Trophoblast cell (in vitro differentiated cells and primary cell): Measurements from ENCODE around the gene ASS1.

Experiments
- DNase-seq, 2 donors: peaks; one replicate each; pipeline ENCODE4 v3.0.0-alpha.2; 2016
- H2AFZ ChIP-seq: 2 replicates; pipeline ENCODE4 v1.6.1; 2013; ENCODE audit warnings: low read length, moderate library complexity, mild to moderate bottlenecking; ENCODE audit not compliant: insufficient read depth, poor library complexity
- H2AK5ac ChIP-seq: 2 replicates; pipeline ENCODE4 v1.6.1; 2013; ENCODE audit warnings: mild to moderate bottlenecking, low read length
- H2BK120ac ChIP-seq: 2 replicates; pipeline ENCODE4 v1.6.1; 2013; ENCODE audit warnings: low read length, mild to moderate bottlenecking, moderate library complexity; ENCODE audit not compliant: insufficient read depth, poor library complexity
- H2BK12ac ChIP-seq: 2 replicates; pipeline ENCODE4 v1.6.1; 2013; ENCODE audit warnings: mild to moderate bottlenecking, low read length, moderate library complexity
- H2BK5ac ChIP-seq: 2 replicates; pipeline ENCODE4 v1.6.1; 2013; ENCODE audit warnings: low read length, low read depth, moderate library complexity, mild to moderate bottlenecking; ENCODE audit not compliant: poor library complexity
- H3K14ac ChIP-seq: 2 replicates; pipeline ENCODE4 v1.6.1; 2013; ENCODE audit warnings: mild to moderate bottlenecking, low read length
- H3K18ac ChIP-seq: 2 replicates; pipeline ENCODE4 v1.6.1; 2013; ENCODE audit warnings: mild to moderate bottlenecking, low read length
- H3K23ac ChIP-seq: 2 replicates; pipeline ENCODE4 v1.6.1; 2013; ENCODE audit warnings: low read length
- H3K27ac ChIP-seq: 2 replicates; pipeline ENCODE4 v1.5.1; 2013; ENCODE audit warnings: low read depth, mild to moderate bottlenecking, inconsistent platforms, low read length, moderate library complexity
- H3K27me3 ChIP-seq: 2 replicates; pipeline ENCODE4 v1.6.1; 2013; ENCODE audit warnings: inconsistent platforms, mild to moderate bottlenecking, low read length, moderate library complexity; ENCODE audit not compliant: insufficient read depth
- H3K36me3 ChIP-seq, 2 experiments: 1 replicate in 1 of 2; 2 replicates in 1 of 2; pipeline ENCODE4 v1.6.1; 2013; ENCODE audit warnings: low read length in 2 of 2, mild to moderate bottlenecking in 2 of 2, moderate library complexity in 1 of 2; ENCODE audit not compliant: insufficient read depth in 2 of 2, control insufficient read depth in 1 of 2
- H3K4ac ChIP-seq: 2 replicates; pipeline ENCODE4 v1.6.1; 2013; ENCODE audit warnings: low read depth, mild to moderate bottlenecking, low read length, moderate library complexity
- H3K4me1 ChIP-seq, 2 experiments: 1 replicate in 1 of 2; 2 replicates in 1 of 2; pipeline ENCODE4 v1.6.1; 2013; ENCODE audit warnings: low read length in 2 of 2, mild to moderate bottlenecking in 2 of 2, moderate library complexity in 1 of 2; ENCODE audit not compliant: insufficient read depth in 2 of 2, control insufficient read depth in 1 of 2
- H3K4me2 ChIP-seq: 2 replicates; pipeline ENCODE4 v1.6.1; 2013; ENCODE audit warnings: inconsistent platforms, mild to moderate bottlenecking, low read length, moderate library complexity
- H3K4me3 ChIP-seq: 2 replicates; pipeline ENCODE4 v1.5.1; 2013; ENCODE audit warnings: mild to moderate bottlenecking, low read depth, low read length, inconsistent platforms
- H3K79me1 ChIP-seq: one replicate; pipeline ENCODE4 v1.6.1; 2013; ENCODE audit warnings: low read length
- H3K79me2 ChIP-seq: 2 replicates; pipeline ENCODE4 v1.6.1; 2013; ENCODE audit warnings: low read length, mild to moderate bottlenecking; ENCODE audit not compliant: control insufficient read depth, insufficient read depth, poor library complexity
- H3K9ac ChIP-seq: 2 replicates; pipeline ENCODE4 v1.6.1; 2013; ENCODE audit warnings: mild to moderate bottlenecking, low read length
- H3K9me3 ChIP-seq: 2 replicates; pipeline ENCODE4 v1.6.1; 2013; ENCODE audit warnings: low read depth, mild to moderate bottlenecking, control low read depth, inconsistent platforms, low read length; ENCODE audit not compliant: insufficient read depth
- H4K12ac ChIP-seq: 2 replicates; pipeline ENCODE4 v1.6.1; 2013; ENCODE audit warnings: low read depth, mild to moderate bottlenecking, low read length, moderate library complexity
- H4K8ac ChIP-seq: 2 replicates; pipeline ENCODE4 v1.6.1; 2013; ENCODE audit warnings: low read depth, mild to moderate bottlenecking, low read length, moderate library complexity
- H4K91ac ChIP-seq: one replicate; pipeline ENCODE4 v1.6.1; 2013; ENCODE audit warnings: low read depth, mild to moderate bottlenecking, low read length, moderate library complexity
- WGBS: extraction: QIAGEN DNeasy Blood & Tissue Kit; methylation state at CpG from one replicate; pipeline ENCODE4 v1.1.7; 2013; ENCODE audit warnings: missing lambda C conversion rate; ENCODE audit not compliant: insufficient read length, insufficient coverage; ENCODE audit errors: extremely low coverage; 5-methylcytosine and 5-hydroxymethylcytosine counted together

Gene ASS1

DNA sequence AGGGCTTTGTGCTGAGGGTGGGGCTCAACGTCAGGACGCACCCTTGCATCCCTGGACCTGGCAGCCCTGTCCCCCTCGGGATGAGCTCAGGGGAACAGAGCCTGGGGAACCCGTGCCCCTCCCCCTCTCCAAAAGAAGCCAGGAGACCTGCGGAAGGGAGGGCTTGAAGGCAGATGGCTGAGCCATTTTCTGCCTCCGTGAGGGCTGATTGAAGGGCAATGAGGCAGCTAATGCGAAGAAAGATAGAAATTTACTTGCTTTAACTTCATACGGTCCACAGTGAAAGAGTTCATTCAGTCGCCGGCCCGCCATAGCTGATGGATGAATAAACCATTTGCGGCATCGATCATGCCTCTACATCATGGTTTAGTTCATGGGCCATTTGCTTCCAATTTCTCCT is 28.8 kb downstream of the ASS1 start:
- no peak overlapping the region for H4K12ac ChIP-seq
- H3K18ac ChIP-seq = no peak overlapping the region
- H4K8ac ChIP-seq = no peak overlapping the region
- no peaks in the 10 kb centered on the region for H3K79me2 ChIP-seq
- no peak for DNase-seq
- H3K4me3 ChIP-seq = no peak overlapping the region
- H3K23ac ChIP-seq = no peak overlapping the region
- no peak overlapping the region for H3K4ac ChIP-seq
- H3K27ac ChIP-seq = no peak overlapping the region
- no peak overlapping the region for H3K14ac ChIP-seq
- no peak overlapping the region for H3K4me2 ChIP-seq
- no peak overlapping the region for H2BK5ac ChIP-seq
- peaks cover 0 to 2% of the 10 kb centered on the region in 2 experiments for H3K36me3 ChIP-seq
- no peak overlapping the region for H2AFZ ChIP-seq
- H2AK5ac ChIP-seq = no peak overlapping the region
- WGBS = no CpG with 5 or more reads among the region's 13 CpGs
- no peaks in the 10 kb centered on the region for H3K4me1 ChIP-seq
- no peaks in the 10 kb centered on the region for H3K79me1 ChIP-seq
- no peak overlapping the region for H2BK12ac ChIP-seq
- no peaks in the 10 kb centered on the region for H3K27me3 ChIP-seq
- H3K9me3 ChIP-seq = peaks cover 2% of the 10 kb centered on the region
- no peak overlapping the region for H3K9ac ChIP-seq
- no peak overlapping the region for H2BK120ac ChIP-seq
- H4K91ac ChIP-seq = no peak overlapping the region

GRCh38 chr9:130474106-130474505 is 29.3 kb downstream of the ASS1 start:
- no peak overlapping the region for H2AFZ ChIP-seq
- no peak overlapping the region for H3K23ac ChIP-seq
- H3K4me3 ChIP-seq = no peak overlapping the region
- H4K12ac ChIP-seq = no peak overlapping the region
- no peaks in the 10 kb centered on the region for H3K79me1 ChIP-seq
- no peak overlapping the region for H2BK120ac ChIP-seq
- no peak overlapping the region for H2AK5ac ChIP-seq
- peaks cover 2% of the 10 kb centered on the region for H3K9me3 ChIP-seq
- H3K18ac ChIP-seq = no peak overlapping the region
- H3K4me2 ChIP-seq = no peak overlapping the region
- DNase-seq = no peak
- no peaks in the 10 kb centered on the region for H3K4me1 ChIP-seq
- peaks cover 0 to 2% of the 10 kb centered on the region in 2 experiments for H3K36me3 ChIP-seq
- H3K27me3 ChIP-seq = no peaks in the 10 kb centered on the region
- no peak overlapping the region for H3K9ac ChIP-seq
- no peak overlapping the region for H3K27ac ChIP-seq
- no peak overlapping the region for H3K14ac ChIP-seq
- no peak overlapping the region for H2BK12ac ChIP-seq
- no peaks in the 10 kb centered on the region for H3K79me2 ChIP-seq
- no peak overlapping the region for H3K4ac ChIP-seq
- H4K91ac ChIP-seq = no peak overlapping the region
- no peak overlapping the region for H4K8ac ChIP-seq
- H2BK5ac ChIP-seq = no peak overlapping the region
- no CpG with 5 or more reads among the region's 15 CpGs for WGBS

GRCh38 chr9:130476151-130476730 is 31.5 kb downstream of the ASS1 start:
- no peaks in the 10 kb centered on the region for H3K79me2 ChIP-seq
- WGBS = no CpG with 5 or more reads among the region's 21 CpGs
- no peak overlapping the region for H3K4ac ChIP-seq
- H3K36me3 ChIP-seq = peaks cover 0 to 2% of the 10 kb centered on the region in 2 experiments
- no peak overlapping the region for H3K14ac ChIP-seq
- no peaks in the 10 kb centered on the region for H3K9me3 ChIP-seq
- no peak overlapping the region for H4K91ac ChIP-seq
- H3K9ac ChIP-seq = no peak overlapping the region
- no peak for DNase-seq
- no peaks in the 10 kb centered on the region for H3K27me3 ChIP-seq
- no peak overlapping the region for H3K4me3 ChIP-seq
- no peak overlapping the region for H2BK5ac ChIP-seq
- no peak overlapping the region for H2BK120ac ChIP-seq
- H2AFZ ChIP-seq = no peak overlapping the region
- no peak overlapping the region for H2AK5ac ChIP-seq
- no peak overlapping the region for H4K12ac ChIP-seq
- H3K27ac ChIP-seq = no peak overlapping the region
- no peak overlapping the region for H2BK12ac ChIP-seq
- peaks cover 2% of the 10 kb centered on the region for H3K79me1 ChIP-seq
- no peak overlapping the region for H3K4me2 ChIP-seq
- H3K23ac ChIP-seq = no peak overlapping the region
- H3K4me1 ChIP-seq = no peaks in the 10 kb centered on the region
- no peak overlapping the region for H3K18ac ChIP-seq
- H4K8ac ChIP-seq = no peak overlapping the region

- Histone ChIP-seq H3K27ac (no peak overlapping the region), H3K23ac (no peak overlapping the region), H3K79me2 (no peaks in the 10 kb centered on the region), H3K4ac (no peak overlapping the region), H2AK5ac (no peak overlapping the region), H4K12ac (no peak overlapping the region), H3K9me3 (no peaks in the 10 kb centered on the region), H2BK120ac (no peak overlapping the region), H3K9ac (no peak overlapping the region), H2AFZ (no peak overlapping the region), H3K27me3 (no peaks in the 10 kb centered on the region), H4K91ac (no peak overlapping the region), H3K36me3 (peaks cover 0 to 2% of the 10 kb centered on the region in 2 experiments), H3K79me1 (peaks cover 2% of the 10 kb centered on the region), H2BK5ac (no peak overlapping the region), H3K14ac (no peak overlapping the region), H3K4me2 (no peak overlapping the region), H3K18ac (no peak overlapping the region), H4K8ac (no peak overlapping the region), H3K4me1 (no peaks in the 10 kb centered on the region), H3K4me3 (no peak overlapping the region), H2BK12ac (no peak overlapping the region)
- DNase-seq = no peak
- WGBS = no CpG with 5 or more reads among the region's 12 CpGs
Measured at GRCh38 chr9:130477564-130477963, 32.8 kb downstream of the ASS1 start.
